Right cardiac atrium (tissue), 5 donors: Measurements from ENCODE around the gene USP7. TPM values are rescaled to one million over a fixed set of nuclear protein-coding genes. Genes with fewer than 3 reads are reported as not detected.
A peak's percentile ranks its signal among the peaks of the same experiment; 100 is the strongest.

Source experiments
- ATAC-seq, 2 donors: fragments of 200-7000 bp; cut with Tn5 transposase; one replicate each; pipeline versions ENCODE4 v1.8.0 to v1.9.1; 2020; ENCODE audit warnings: moderate library complexity in 2 of 2, mild to moderate bottlenecking in 1 of 2
- DNase-seq, 3 donors: peaks; one replicate each; pipeline ENCODE4 v3.0.0-alpha.2; 2020
- H3K27ac ChIP-seq: one replicate; pipeline ENCODE4 v1.5.1; 2013; ENCODE audit warnings: mild to moderate bottlenecking, low read length, control low read depth, moderate library complexity
- H3K27me3 ChIP-seq: one replicate; pipeline ENCODE4 v1.6.1; 2013; ENCODE audit not compliant: control insufficient read depth, insufficient read depth
- H3K4me1 ChIP-seq: one replicate; pipeline ENCODE4 v1.6.1; 2013; ENCODE audit warnings: low read length; ENCODE audit not compliant: control insufficient read depth, insufficient read depth
- H3K4me3 ChIP-seq: one replicate; pipeline ENCODE4 v1.5.1; 2013; ENCODE audit warnings: low read length, control low read depth
- H3K9me3 ChIP-seq: one replicate; pipeline ENCODE4 v1.6.1; 2013; ENCODE audit warnings: low read length; ENCODE audit not compliant: control insufficient read depth
- WGBS: extraction: QIAGEN DNeasy Blood & Tissue Kit; methylation state at CpG from one replicate; pipeline ENCODE4 v1.1.7; 2013; 5-methylcytosine and 5-hydroxymethylcytosine counted together
- intact Hi-C, 4 donors: fragments of 100-400 bp; cut with DNase I; formaldehyde crosslinking; loops; one replicate each; pipeline versions ENCODE4 v1.11.0 to v1.14.0; 2022 to 2023
- polyA plus RNA-seq: library from polyadenylated mRNA; stranded (reverse); fragments of 200-250 nt; gene quantifications from one replicate; pipeline ENCODE4 v1.2.3, GENCODE V29; 2013
- total RNA-seq, 4 donors: library from RNA; stranded (reverse); fragmentation: NEBNext Ultra II Directional; extraction: Animal tissue kit (Norgen Biotek cat#: 25700); gene quantifications; one replicate each; pipeline ENCODE4 v1.2.1, GENCODE V29; 2021
- donor health status: healthy with polysubstance abuse.
- donor health status: DM: no; HTN: yes; CAD: no.
- donor health status: DM: no; HTN: no; CAD: no.
- donor health status: DM: no; HTN: yes; CAD: no; lungs with severe emphysema.
- donor health status: DM: yes; HTN: yes; CAD: no.

The USP7 gene
- total and polyA plus RNA-seq, 5 donors: 25.1 to 83.3 (median 68.1) TPM

GRCh38 chr16:8893976-8894690, 69.6 kb downstream of the USP7 start:
- 89% methylated on average over 14 of the region's 14 CpGs for WGBS

DNA sequence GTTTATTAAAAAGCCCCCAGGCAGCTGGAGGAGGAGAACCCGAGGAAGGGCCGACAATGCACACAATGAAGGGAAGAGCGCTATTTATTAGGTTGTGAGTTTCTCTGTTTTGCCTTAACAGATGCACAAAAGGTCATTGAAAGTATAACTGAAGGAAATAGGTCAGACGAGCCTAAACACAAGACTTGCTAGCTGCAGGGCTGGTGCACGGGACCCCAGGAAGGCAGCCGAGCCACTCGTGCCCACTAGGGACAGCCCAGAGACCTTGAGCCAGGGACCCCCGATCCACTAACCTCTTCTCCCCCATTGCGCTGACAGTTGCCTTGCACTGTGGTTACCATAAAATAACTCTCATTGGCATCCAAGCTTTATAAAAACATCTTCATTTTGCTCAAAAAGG, 70.3 kb downstream of the USP7 start:
- intact Hi-C loops: no loop called here
- 78% methylated on average over 9 of the region's 9 CpGs for WGBS
- no peak overlapping the region for H3K27ac ChIP-seq

More at GRCh38 chr16:8893976-8894690, 69.6 kb downstream of the USP7 start:
- Histone ChIP-seq H3K9me3 (no peaks in the 10 kb centered on the region), H3K27me3 (no peaks in the 10 kb centered on the region), H3K4me1 (no peaks in the 10 kb centered on the region), H3K4me3 (no peak overlapping the region), H3K27ac (no peak overlapping the region)
- intact Hi-C loops: no loop called here
- ATAC-seq: no peak
- DNase-seq: no peak

DNA sequence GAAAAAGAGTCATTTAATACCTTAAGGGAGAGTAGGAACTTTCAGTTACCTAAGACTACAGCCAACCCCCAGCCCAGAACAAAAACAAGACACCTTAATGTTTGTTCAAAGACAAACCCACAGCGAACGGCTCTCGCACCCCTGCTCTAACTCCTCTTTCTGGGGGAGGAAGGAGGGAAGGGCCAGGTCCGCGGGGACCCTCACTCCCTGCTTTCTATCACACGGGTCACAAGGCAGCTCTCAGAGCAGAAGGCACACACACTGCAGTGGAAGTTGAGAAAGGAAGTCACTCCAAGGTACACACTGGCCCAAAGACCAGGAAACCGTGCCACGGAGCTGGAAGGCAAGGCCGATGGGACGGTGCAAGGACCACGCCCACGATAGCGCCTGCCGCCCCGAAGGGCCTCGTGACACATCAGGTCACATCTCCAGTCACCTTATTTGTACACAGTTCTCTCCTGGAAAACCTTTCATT, 71.6 kb downstream of the USP7 start:
- Histone ChIP-seq H3K27ac (no peak overlapping the region), H3K4me1 (peaks cover 2% of the 10 kb centered on the region), H3K4me3 (no peak overlapping the region), H3K27me3 (no peaks in the 10 kb centered on the region), H3K9me3 (no peaks in the 10 kb centered on the region)
- ATAC-seq: peak in 1 of 2 donors; percentile 45
- no peak for DNase-seq
- 70% methylated on average over 16 of the region's 16 CpGs for WGBS
- intact Hi-C loops: no loop called here

More for the DNA sequence above, 70.3 kb downstream of the USP7 start:
- H3K27me3 ChIP-seq: no peaks in the 10 kb centered on the region
- ATAC-seq (no peak), DNase-seq (no peak)
- H3K9me3 ChIP-seq: no peaks in the 10 kb centered on the region
- no peak overlapping the region for H3K4me3 ChIP-seq
- H3K4me1 ChIP-seq: no peaks in the 10 kb centered on the region

GRCh38 chr16:8890549-8890921, 73.2 kb downstream of the USP7 start:
- intact Hi-C loops: no loop called here
- H3K27me3 ChIP-seq: no peaks in the 10 kb centered on the region
- DNase-seq: no peak
- H3K4me1 ChIP-seq: peaks cover 2% of the 10 kb centered on the region
- WGBS: 68% methylated on average over 5 of the region's 5 CpGs
- no peaks in the 10 kb centered on the region for H3K9me3 ChIP-seq
- no peak for ATAC-seq
- no peak overlapping the region for H3K27ac ChIP-seq
- H3K4me3 ChIP-seq: no peak overlapping the region

- DNase-seq (no peak), ATAC-seq (no peak)
- no peak overlapping the region for H3K27ac ChIP-seq
- no peaks in the 10 kb centered on the region for H3K27me3 ChIP-seq
- H3K9me3 ChIP-seq: no peaks in the 10 kb centered on the region
- H3K4me3 ChIP-seq: no peak overlapping the region
- peaks cover 2% of the 10 kb centered on the region for H3K4me1 ChIP-seq
- WGBS: 75% methylated on average over 14 of the region's 14 CpGs
- intact Hi-C loops: loop anchor here in 2 of 4 donors (10.0 kb wide), 2 partner anchors 235 to 325 kb away; no protein-coding TSS in a partner anchor
Observed at GRCh38 chr16:8889893-8890548, 73.7 kb downstream of the USP7 start.

DNA sequence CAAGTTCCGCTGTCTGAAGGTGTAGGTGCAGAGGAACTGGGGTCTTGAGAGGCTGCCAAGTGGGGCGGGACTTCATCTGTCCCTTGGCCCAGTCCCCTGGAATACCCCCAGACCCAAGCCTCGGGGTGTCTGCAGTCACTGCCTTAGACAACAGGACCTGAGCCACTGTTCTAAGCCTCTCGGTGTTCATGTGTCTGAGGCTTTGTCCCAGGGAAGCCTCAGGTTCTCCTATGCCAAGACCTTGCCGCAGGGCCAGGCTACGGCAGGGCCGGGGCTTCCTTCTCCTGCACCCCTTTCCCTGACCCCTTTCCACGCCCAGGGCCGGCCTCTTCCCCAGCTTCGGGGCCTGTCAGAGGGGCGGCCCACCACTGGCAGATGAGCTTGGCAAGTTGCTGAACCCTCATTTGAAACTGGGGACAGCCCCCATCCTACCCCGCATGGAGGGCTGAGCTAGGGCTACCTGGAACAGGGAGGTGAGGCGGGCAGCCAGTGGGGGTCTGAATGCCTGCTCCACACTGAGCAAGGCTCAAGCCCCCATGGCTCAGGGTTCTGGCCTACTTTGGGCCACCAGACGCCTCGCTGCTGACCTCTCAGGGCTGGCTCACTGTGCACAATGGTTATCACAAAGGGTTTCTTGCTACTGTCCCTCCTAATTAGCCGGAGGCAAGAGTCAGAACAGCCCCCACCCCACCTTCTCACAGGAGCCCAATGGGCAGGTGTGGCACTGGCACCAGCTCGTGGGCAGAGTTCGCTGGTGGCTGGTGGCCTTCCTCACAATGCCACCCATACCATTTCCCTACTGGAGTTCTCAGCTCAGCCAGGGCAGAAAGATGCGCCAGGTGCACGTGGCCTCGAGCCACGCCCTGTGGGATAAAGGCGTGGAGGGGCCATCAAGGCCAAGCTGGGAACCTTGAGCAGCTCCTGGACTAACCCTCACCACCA, 74.5 kb downstream of the USP7 start:
- H3K4me1 ChIP-seq: peaks cover 2% of the 10 kb centered on the region
- no peak overlapping the region for H3K27ac ChIP-seq
- no peaks in the 10 kb centered on the region for H3K27me3 ChIP-seq
- no peaks in the 10 kb centered on the region for H3K9me3 ChIP-seq
- ATAC-seq: no peak
- WGBS: 88% methylated on average over 23 of the region's 23 CpGs
- peak in 2 of 3 donors; percentile 37 to 63 for DNase-seq
- H3K4me3 ChIP-seq: no peak overlapping the region
- intact Hi-C loops: loop anchor here in 2 of 4 donors (10.0 kb wide), 2 partner anchors 234 to 324 kb away; no protein-coding TSS in a partner anchor

DNA sequence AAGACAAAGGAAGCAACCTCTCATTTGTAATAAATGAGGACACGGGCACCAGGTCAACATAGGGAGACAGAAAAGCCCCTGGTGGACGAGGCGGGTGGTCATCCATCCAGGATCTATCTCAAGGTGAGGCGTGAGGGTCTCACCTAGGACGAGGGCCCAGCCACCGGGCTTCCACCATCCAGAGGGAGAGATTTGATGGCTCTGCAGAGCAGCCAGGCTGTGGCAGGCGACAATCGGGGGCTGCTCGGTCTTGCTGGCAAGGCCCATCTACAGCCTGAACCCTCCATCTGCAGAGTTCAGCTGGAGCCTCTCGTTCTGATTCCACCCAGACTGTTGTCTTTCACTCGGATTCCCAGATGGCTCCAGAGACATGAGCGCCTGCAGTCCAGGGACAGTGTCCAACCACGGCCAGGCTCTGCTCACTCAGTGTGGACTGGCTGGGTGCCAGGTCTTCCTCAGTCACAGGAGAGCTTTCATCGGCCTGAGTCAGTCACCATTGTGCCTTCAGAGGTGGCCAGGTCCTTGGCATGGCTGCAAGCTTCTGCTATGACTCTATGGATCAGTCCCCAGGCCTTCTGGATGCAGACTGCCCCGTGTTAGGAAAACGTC, 75.7 kb downstream of the USP7 start:
- intact Hi-C loops: loop anchor here in 2 of 4 donors (10.0 kb wide), 2 partner anchors 233 to 323 kb away; no protein-coding TSS in a partner anchor
- no peak overlapping the region for H3K27ac ChIP-seq
- 50% methylated on average over 16 of the region's 16 CpGs for WGBS
- H3K4me3 ChIP-seq: no peak overlapping the region
- ATAC-seq (peak; percentile 64 to 72), DNase-seq (peak; percentile 83 to 94 (median 89))
- no peaks in the 10 kb centered on the region for H3K9me3 ChIP-seq
- peaks cover 2% of the 10 kb centered on the region for H3K4me1 ChIP-seq
- no peaks in the 10 kb centered on the region for H3K27me3 ChIP-seq

DNA sequence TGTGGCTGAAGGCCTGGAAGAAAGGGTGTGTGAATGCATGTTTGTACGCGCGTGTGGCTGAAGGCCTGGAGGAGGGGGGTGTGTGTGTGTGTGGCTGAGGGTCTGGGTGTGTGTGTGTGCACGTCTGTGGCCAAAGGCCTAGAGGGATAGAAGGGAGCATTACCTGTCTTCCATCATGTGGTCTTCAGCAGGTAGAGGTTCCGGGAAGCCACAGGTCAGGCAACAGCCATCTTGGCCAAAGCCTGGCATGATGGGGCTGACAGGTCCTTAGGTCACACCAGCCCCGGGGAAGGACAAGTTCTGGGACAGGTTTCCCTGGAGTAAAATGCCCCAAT, 76.3 kb downstream of the USP7 start:
- no peaks in the 10 kb centered on the region for H3K9me3 ChIP-seq
- intact Hi-C loops: loop anchor here in 2 of 4 donors (10.0 kb wide), 2 partner anchors 233 to 323 kb away; no protein-coding TSS in a partner anchor

GRCh38 chr16:8886593-8887430, 76.9 kb downstream of the USP7 start:
- intact Hi-C loops: loop anchor here in 2 of 4 donors (10.0 kb wide), 2 partner anchors 232 to 322 kb away; no protein-coding TSS in a partner anchor
- peak in 2 of 3 donors; percentile 18 to 42 for DNase-seq
- Histone ChIP-seq H3K4me3 (no peak overlapping the region), H3K4me1 (peaks cover 2% of the 10 kb centered on the region), H3K27me3 (no peaks in the 10 kb centered on the region), H3K9me3 (no peaks in the 10 kb centered on the region), H3K27ac (no peak overlapping the region)
- ATAC-seq: no peak
- 71% methylated on average over 19 of the region's 19 CpGs for WGBS

More for the DNA sequence above, 76.3 kb downstream of the USP7 start:
- no peaks in the 10 kb centered on the region for H3K27me3 ChIP-seq
- H3K4me1 ChIP-seq: peaks cover 2% of the 10 kb centered on the region
- DNase-seq: peak in 2 of 3 donors; percentile 41 to 48
- H3K4me3 ChIP-seq: no peak overlapping the region
- no peak overlapping the region for H3K27ac ChIP-seq
- WGBS: 89% methylated on average over 6 of the region's 6 CpGs
- ATAC-seq: no peak
